ENCODE results near the gene TP73. TPM values are rescaled to one million over a fixed set of nuclear protein-coding genes. Genes with fewer than 3 reads are reported as not detected.

The TP73 gene
- total RNA-seq, 1 experiment from 2014 or later = 10.0 TPM

DNA sequence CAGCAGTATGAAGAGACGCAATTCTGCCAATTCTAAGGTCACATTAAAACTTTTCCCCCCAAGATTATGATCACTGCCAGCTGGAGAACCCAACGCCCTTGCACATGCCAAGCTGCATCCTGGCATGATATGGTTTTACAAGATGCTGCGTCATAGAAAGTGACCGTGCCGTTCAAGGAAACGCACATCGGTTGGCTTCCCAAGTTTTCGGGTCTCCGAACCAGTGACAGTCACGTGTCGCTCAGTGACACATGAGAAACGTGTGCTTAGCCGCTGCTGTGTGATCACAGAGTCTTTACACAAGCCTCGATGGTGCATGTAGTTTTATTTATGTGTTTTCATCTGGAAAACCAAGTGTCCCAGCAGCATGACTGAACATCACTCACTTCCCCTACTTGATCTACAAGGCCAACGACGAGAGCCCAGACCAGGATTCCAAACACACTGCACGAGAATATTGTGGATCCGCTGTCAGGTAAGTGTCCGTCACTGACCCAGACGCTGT is 127.6 kb downstream of the TP73 start:
- H3K27me3 ChIP-seq (replicated peaks; ENCODE audit: insufficient read depth, low read depth, low read length, poor library complexity) = no peaks in the 10 kb centered on the region
- DNase-seq (ENCODE audit: low spot score) = no peak
- ChIA-PET CTCF (no interaction called here), POLR2A (ENCODE audit: low non-redundant PET) (no interaction called here)
- TF ChIP-seq EZH2 (IDR thresholded peaks at IDR 0.05; ENCODE audit: borderline replicate concordance, low read depth, low read length, poor library complexity, severe bottlenecking) = no peak
- H3K9me3 ChIP-seq (ENCODE audit: low read depth, low read length, poor library complexity, severe bottlenecking) = no peaks in the 10 kb centered on the region
- BruUV-seq (replicated peaks) = no TSS peak
- H3K4me3 ChIP-seq (ENCODE audit: low read depth, low read length, poor library complexity, severe bottlenecking) = no peak overlapping the region
- intact Hi-C loops (cut with micrococcal nuclease; ENCODE audit: unreplicated experiment) = no loop called here
- no peaks in the 10 kb centered on the region for H3K4me1 ChIP-seq (ENCODE audit: insufficient read depth, low read length, poor library complexity, severe bottlenecking)
- H3K36me3 ChIP-seq (ENCODE audit: insufficient read depth, low read length, poor library complexity, severe bottlenecking) = peaks cover 61% of the 10 kb centered on the region
- no peak overlapping the region for H3K27ac ChIP-seq (ENCODE audit: low read depth, low read length, poor library complexity, severe bottlenecking)

DNA sequence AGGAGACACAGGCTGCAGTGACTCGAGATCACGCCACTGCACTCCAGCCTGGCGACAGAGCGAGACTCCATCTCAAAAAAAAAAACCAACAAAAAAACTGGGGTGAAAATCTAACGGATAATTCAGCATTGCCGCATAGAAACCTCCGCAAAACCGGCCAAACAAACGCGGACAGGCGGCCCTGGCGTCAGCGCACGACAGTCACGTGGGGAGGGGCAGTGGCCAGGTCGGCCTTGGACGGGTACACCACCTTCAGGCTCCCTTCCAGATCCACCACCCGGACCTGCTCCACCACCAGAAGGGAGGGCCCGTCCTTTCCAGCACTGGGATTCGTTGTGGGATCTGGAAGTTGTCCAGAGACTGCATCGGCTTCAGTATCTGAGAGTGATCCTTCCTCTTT is 128.6 kb downstream of the TP73 start:
- H3K4me3 ChIP-seq (ENCODE audit: low read depth, low read length, poor library complexity, severe bottlenecking) = no peak overlapping the region
- no peak overlapping the region for H3K27ac ChIP-seq (ENCODE audit: low read depth, low read length, poor library complexity, severe bottlenecking)
- H3K27me3 ChIP-seq (replicated peaks; ENCODE audit: insufficient read depth, low read depth, low read length, poor library complexity) = no peaks in the 10 kb centered on the region
- no TSS peak for BruUV-seq (replicated peaks)
- H3K36me3 ChIP-seq (ENCODE audit: insufficient read depth, low read length, poor library complexity, severe bottlenecking) = peaks cover 62% of the 10 kb centered on the region
- CTCF ChIA-PET = no interaction called here
- POLR2A ChIA-PET (ENCODE audit: low non-redundant PET) = no interaction called here
- H3K9me3 ChIP-seq (ENCODE audit: low read depth, low read length, poor library complexity, severe bottlenecking) = no peaks in the 10 kb centered on the region
- H3K4me1 ChIP-seq (ENCODE audit: insufficient read depth, low read length, poor library complexity, severe bottlenecking) = no peaks in the 10 kb centered on the region
- intact Hi-C loops (cut with micrococcal nuclease; ENCODE audit: unreplicated experiment) = no loop called here
- no peak for TF ChIP-seq EZH2 (IDR thresholded peaks at IDR 0.05; ENCODE audit: borderline replicate concordance, low read depth, low read length, poor library complexity, severe bottlenecking)
- TF ChIP-seq, protein P1, sequence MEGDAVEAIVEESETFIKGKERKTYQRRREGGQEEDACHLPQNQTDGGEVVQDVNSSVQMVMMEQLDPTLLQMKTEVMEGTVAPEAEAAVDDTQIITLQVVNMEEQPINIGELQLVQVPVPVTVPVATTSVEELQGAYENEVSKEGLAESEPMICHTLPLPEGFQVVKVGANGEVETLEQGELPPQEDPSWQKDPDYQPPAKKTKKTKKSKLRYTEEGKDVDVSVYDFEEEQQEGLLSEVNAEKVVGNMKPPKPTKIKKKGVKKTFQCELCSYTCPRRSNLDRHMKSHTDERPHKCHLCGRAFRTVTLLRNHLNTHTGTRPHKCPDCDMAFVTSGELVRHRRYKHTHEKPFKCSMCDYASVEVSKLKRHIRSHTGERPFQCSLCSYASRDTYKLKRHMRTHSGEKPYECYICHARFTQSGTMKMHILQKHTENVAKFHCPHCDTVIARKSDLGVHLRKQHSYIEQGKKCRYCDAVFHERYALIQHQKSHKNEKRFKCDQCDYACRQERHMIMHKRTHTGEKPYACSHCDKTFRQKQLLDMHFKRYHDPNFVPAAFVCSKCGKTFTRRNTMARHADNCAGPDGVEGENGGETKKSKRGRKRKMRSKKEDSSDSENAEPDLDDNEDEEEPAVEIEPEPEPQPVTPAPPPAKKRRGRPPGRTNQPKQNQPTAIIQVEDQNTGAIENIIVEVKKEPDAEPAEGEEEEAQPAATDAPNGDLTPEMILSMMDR (conservative IDR thresholded peaks at IDR 0.05; ENCODE audit: low read depth, low read length) = no peak
- DNase-seq (ENCODE audit: low spot score) = no peak

DNA sequence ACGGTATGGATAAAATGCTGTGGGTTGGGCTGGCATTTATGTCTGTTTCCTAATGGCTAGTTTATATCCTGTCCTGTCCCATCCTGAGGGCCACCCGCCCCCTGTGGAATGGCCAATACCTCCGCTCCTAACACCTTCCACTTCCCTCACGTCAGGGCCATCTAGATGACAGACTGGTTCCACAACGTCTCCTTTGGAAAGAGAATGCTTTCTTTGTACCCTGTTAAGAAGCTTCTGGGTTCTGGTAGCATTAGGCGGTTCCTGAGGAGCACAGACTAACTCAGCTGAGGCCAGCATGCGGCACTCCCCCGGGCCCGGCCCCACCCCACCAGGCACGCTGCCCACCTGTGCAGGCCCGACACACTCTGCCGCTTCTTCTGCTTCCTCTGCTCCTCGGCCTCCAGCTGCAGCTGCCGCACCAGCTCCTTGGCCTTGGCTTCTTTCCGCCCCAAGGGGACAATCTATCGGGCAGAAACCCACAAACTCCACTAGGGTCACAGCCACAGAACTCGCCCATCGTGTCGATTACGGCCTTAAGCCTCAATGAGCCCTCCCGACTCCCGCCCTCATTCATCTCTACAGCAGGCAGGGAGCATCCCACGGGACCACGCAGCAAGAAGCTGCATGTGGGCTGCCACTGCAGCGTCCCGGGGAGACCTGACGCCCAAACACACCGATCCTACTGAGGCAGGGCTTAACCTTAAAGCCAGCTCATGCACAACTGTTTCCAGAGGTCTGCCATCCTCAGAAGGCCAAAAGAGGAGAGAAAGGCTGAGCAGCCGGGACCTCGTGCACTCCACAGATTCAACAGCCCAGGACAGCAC is 131.5 kb downstream of the TP73 start:
- BruUV-seq (replicated peaks) = no TSS peak
- intact Hi-C loops (cut with micrococcal nuclease; ENCODE audit: unreplicated experiment) = no loop called here
- H3K4me1 ChIP-seq (ENCODE audit: insufficient read depth, low read length, poor library complexity, severe bottlenecking) = no peaks in the 10 kb centered on the region
- ChIA-PET POLR2A (ENCODE audit: low non-redundant PET) (no interaction called here), CTCF (no interaction called here)
- DNase-seq (ENCODE audit: low spot score) = no peak
- H3K4me3 ChIP-seq (ENCODE audit: low read depth, low read length, poor library complexity, severe bottlenecking) = no peak overlapping the region
- no peaks in the 10 kb centered on the region for H3K27me3 ChIP-seq (replicated peaks; ENCODE audit: insufficient read depth, low read depth, low read length, poor library complexity)
- H3K36me3 ChIP-seq (ENCODE audit: insufficient read depth, low read length, poor library complexity, severe bottlenecking) = peaks cover 69% of the 10 kb centered on the region
- TF ChIP-seq EZH2 (IDR thresholded peaks at IDR 0.05; ENCODE audit: borderline replicate concordance, low read depth, low read length, poor library complexity, severe bottlenecking) = no peak
- TF ChIP-seq, protein P1 (conservative IDR thresholded peaks at IDR 0.05; ENCODE audit: low read depth, low read length) = no peak
- no peaks in the 10 kb centered on the region for H3K9me3 ChIP-seq (ENCODE audit: low read depth, low read length, poor library complexity, severe bottlenecking)
- H3K27ac ChIP-seq (ENCODE audit: low read depth, low read length, poor library complexity, severe bottlenecking) = no peak overlapping the region

Data from A673 (cell line).